Measurements from ENCODE around the gene KRTAP20-3.

KRTAP20-3 gene

GRCh38 chr21:30684506-30684905 is 41.8 kb downstream of the KRTAP20-3 start:
- DNase-seq (ENCODE audit: low spot score), result no peak

- no peak for DNase-seq (ENCODE audit: low spot score)
Measured at GRCh38 chr21:30689822-30690221, 47.2 kb downstream of the KRTAP20-3 start.
